PC-9 (cell line): Measurements from ENCODE around the gene PTCD2.

Experiments used
- CTCF ChIP-seq: fragments of 200-600 bp; sonication (generic); conservative IDR thresholded peaks from 2 replicates; pipeline ENCODE4 v1.6.1; 2017; ENCODE audit warnings: mixed run types, antibody characterized with exemption, mild to moderate bottlenecking, moderate library complexity
- EZH2 ChIP-seq: fragments of 200-600 bp; sonication (generic); IDR thresholded peaks from 2 replicates; pipeline ENCODE4 v1.8.0; 2017; ENCODE audit warnings: antibody characterized with exemption, low read depth

DNA sequence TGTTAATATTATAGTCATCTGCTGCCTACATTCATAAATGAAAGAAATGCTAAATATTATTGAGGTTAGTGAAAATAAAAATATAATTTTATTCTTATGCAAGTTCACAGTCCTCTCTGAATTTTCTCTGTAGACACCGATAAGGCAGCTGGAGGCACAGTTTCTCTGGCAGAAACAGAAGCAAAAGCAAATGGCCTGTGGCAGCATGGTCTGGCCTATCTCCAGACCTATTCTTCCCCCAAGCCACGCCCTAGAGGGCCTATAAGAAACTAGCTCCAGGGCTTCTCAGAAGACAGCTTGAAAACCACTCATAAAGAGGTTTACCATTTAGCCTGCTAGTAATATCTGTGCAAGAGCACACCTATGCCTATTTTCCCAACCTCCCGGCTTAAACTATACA lies 28.6 kb upstream of the PTCD2 start:
- no peak for TF ChIP-seq CTCF
- TF ChIP-seq EZH2 = no peak
